Measurements from ENCODE around the gene MT1E. TPM values are rescaled to one million over a fixed set of nuclear protein-coding genes. Genes with fewer than 3 reads are reported as not detected.
"Not testable (repeated sequence)": the region's sequence is repeated elsewhere in the genome, so short reads cannot be mapped to it uniquely, and the experiment has no call there.

The MT1E gene
- total RNA-seq, 4 donors from 2014 or later: 52.4 to 106 (median 88.7) TPM

GRCh38 chr16:56620339-56620897, 5.2 kb upstream of the MT1E start:
- Histone ChIP-seq H3K9me3 (no peaks in the 10 kb centered on the region), H3K4me3 (no peak overlapping the region), H3K27me3 (peaks cover 0 to 21% (median 0%) of the 10 kb centered on the region in 4 donors), H3K36me3 (no peaks in the 10 kb centered on the region), H3K27ac (no peak overlapping the region), H3K4me1 (peaks cover 11 to 32% (median 11%) of the 10 kb centered on the region in 3 donors)
- intact Hi-C loops (cut with DNase I): no loop called here
- TF ChIP-seq CTCF (IDR thresholded peaks at IDR 0.05): no peak
- TF ChIP-seq POLR2A (IDR thresholded peaks at IDR 0.05): no peak
- DNase-seq: no peak
- WGBS, 2 donors: 93% methylated on average over 7 of the region's 8 CpGs

GRCh38 chr16:56621665-56622445, 3.7 kb upstream of the MT1E start:
- Histone ChIP-seq H3K4me1 (peaks cover 14 to 43% (median 19%) of the 10 kb centered on the region in 3 donors), H3K27ac (peak overlapping the region in 2 of 4 donors; percentile 58 to 59), H3K27me3 (peaks cover 0 to 28% (median 0%) of the 10 kb centered on the region in 4 donors)
- intact Hi-C loops (cut with DNase I); DNase-seq; H3K9me3 ChIP-seq; H3K36me3 ChIP-seq; H3K4me3 ChIP-seq: not testable (repeated sequence)
- 77 to 83% methylated on average over 2 of the region's 4 CpGs for WGBS, 2 donors

- H3K36me3 ChIP-seq; H3K4me3 ChIP-seq; DNase-seq; H3K9me3 ChIP-seq; H3K27ac ChIP-seq; intact Hi-C loops (cut with DNase I): not testable (repeated sequence)
- H3K27me3 ChIP-seq: peaks cover 0 to 18% (median 0%) of the 10 kb centered on the region in 4 donors
- WGBS, 2 donors: 88 to 89% methylated on average over 5 of the region's 5 CpGs
- H3K4me1 ChIP-seq: peaks cover 6 to 39% (median 9%) of the 10 kb centered on the region in 3 donors
Observed at GRCh38 chr16:56623184-56623583, 2.4 kb upstream of the MT1E start.

GRCh38 chr16:56623637-56624036, 1.9 kb upstream of the MT1E start:
- Histone ChIP-seq H3K27me3 (peaks cover 0 to 13% (median 0%) of the 10 kb centered on the region in 4 donors), H3K9me3 (no peaks in the 10 kb centered on the region), H3K4me1 (peaks cover 6 to 34% (median 9%) of the 10 kb centered on the region in 3 donors), H3K4me3 (no peak overlapping the region), H3K27ac (no peak overlapping the region), H3K36me3 (no peaks in the 10 kb centered on the region)
- no peak for TF ChIP-seq POLR2A (IDR thresholded peaks at IDR 0.05)
- TF ChIP-seq CTCF (IDR thresholded peaks at IDR 0.05): no peak
- no peak for DNase-seq
- intact Hi-C loops (cut with DNase I): no loop called here
- 92% methylated on average over 2 of the region's 2 CpGs for WGBS, 2 donors

GRCh38 chr16:56625943-56626654, 518 bp downstream of the MT1E start:
- no peak for TF ChIP-seq POLR2A (IDR thresholded peaks at IDR 0.05)
- TF ChIP-seq CTCF (IDR thresholded peaks at IDR 0.05): no peak
- Histone ChIP-seq H3K27ac (peak overlapping the region; percentile 79 to 96 (median 90)), H3K9me3 (no peaks in the 10 kb centered on the region), H3K27me3 (peaks cover 0 to 12% (median 0%) of the 10 kb centered on the region in 4 donors), H3K36me3 (no peaks in the 10 kb centered on the region), H3K4me1 (peaks cover 6 to 33% (median 9%) of the 10 kb centered on the region in 3 donors), H3K4me3 (peak overlapping the region; percentile 43 to 81 (median 66))
- 16 to 42% methylated on average over 6 to 8 of the region's 16 CpGs for WGBS, 2 donors
- intact Hi-C loops (cut with DNase I): no loop called here
- DNase-seq: no peak

- H3K27ac ChIP-seq: peak overlapping the region; percentile 79 to 96 (median 90)
- intact Hi-C loops (cut with DNase I): no loop called here
Observed at GRCh38 chr16:56626685-56627084, 1.1 kb downstream of the MT1E start.

More at GRCh38 chr16:56626685-56627084, 1.1 kb downstream of the MT1E start:
- Histone ChIP-seq H3K27me3 (peaks cover 0 to 15% (median 0%) of the 10 kb centered on the region in 4 donors), H3K9me3 (no peaks in the 10 kb centered on the region), H3K4me3 (peak overlapping the region; percentile 43 to 81 (median 66)), H3K4me1 (peaks cover 6 to 36% (median 9%) of the 10 kb centered on the region in 3 donors), H3K36me3 (no peaks in the 10 kb centered on the region)
- no peak for DNase-seq
- TF ChIP-seq POLR2A (IDR thresholded peaks at IDR 0.05) (no peak), CTCF (IDR thresholded peaks at IDR 0.05) (no peak)
- WGBS, 2 donors: 29 to 33% methylated on average over 1 to 6 of the region's 7 CpGs
